ENCODE data around the gene RSAD1. TPM values are rescaled to one million over a fixed set of nuclear protein-coding genes. Genes with fewer than 3 reads are reported as not detected.

The RSAD1 gene
- total RNA-seq, 1 experiment from 2014 or later: 93.9 TPM

DNA sequence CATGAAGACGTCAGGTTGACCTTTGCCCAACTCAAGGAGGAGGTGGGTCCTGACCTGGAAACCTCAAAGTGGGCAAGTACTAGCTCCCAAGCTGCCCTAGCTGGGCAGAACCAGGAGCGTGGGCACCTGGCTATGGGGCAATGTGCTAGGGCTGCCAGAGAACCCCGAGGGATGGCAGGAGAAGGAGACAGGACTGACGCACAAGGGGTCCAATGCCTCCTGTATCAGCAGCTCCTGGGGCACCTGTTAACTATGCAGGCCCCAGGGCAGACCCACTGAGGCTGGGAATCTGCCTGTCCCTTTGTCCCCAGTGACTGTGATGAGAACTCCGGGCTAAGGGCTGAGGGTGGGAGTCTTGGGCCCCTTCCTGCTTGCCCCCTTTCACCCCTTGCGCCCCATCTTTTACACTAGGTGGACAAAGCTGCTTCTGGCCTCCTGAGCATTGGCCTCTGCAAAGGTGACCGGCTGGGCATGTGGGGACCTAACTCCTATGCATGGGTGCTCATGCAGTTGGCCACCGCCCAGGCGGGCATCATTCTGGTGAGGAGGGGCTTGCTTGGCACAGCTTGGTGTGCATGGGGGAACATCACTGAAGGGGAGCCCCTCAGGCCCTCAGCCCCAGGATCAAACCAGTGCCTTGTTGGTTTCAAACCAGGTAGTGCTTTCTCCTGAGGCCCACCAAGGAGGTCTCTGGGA, 17.7 kb upstream of the RSAD1 start:
- intact Hi-C loops (cut with micrococcal nuclease; ENCODE audit: unreplicated experiment): no loop called here
- peaks cover 16% of the 10 kb centered on the region for H3K4me1 ChIP-seq
- ChIA-PET CTCF (no interaction called here), POLR2A (no interaction called here)
- H3K27me3 Mint-ChIP-seq (ENCODE audit: insufficient read depth, unreplicated experiment): no peaks in the 10 kb centered on the region
- no peaks in the 10 kb centered on the region for H3K9me3 Mint-ChIP-seq (ENCODE audit: unreplicated experiment)
- no TSS peak for BruUV-seq (replicated peaks)
- H3K4me1 Mint-ChIP-seq (ENCODE audit: low read depth, unreplicated experiment): peaks cover 18% of the 10 kb centered on the region
- H3K9me3 ChIP-seq: no peaks in the 10 kb centered on the region
- H3K27ac Mint-ChIP-seq (ENCODE audit: unreplicated experiment): no peak overlapping the region
- H3K4me3 Mint-ChIP-seq (ENCODE audit: unreplicated experiment): no peak overlapping the region
- no peak overlapping the region for H3K4me3 ChIP-seq (ENCODE audit: low read depth, low read length)
- peaks cover 1% of the 10 kb centered on the region for H3K36me3 ChIP-seq (ENCODE audit: control insufficient read depth, insufficient read depth, low read length)
- TF ChIP-seq, protein P1, sequence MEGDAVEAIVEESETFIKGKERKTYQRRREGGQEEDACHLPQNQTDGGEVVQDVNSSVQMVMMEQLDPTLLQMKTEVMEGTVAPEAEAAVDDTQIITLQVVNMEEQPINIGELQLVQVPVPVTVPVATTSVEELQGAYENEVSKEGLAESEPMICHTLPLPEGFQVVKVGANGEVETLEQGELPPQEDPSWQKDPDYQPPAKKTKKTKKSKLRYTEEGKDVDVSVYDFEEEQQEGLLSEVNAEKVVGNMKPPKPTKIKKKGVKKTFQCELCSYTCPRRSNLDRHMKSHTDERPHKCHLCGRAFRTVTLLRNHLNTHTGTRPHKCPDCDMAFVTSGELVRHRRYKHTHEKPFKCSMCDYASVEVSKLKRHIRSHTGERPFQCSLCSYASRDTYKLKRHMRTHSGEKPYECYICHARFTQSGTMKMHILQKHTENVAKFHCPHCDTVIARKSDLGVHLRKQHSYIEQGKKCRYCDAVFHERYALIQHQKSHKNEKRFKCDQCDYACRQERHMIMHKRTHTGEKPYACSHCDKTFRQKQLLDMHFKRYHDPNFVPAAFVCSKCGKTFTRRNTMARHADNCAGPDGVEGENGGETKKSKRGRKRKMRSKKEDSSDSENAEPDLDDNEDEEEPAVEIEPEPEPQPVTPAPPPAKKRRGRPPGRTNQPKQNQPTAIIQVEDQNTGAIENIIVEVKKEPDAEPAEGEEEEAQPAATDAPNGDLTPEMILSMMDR (IDR thresholded peaks at IDR 0.05; ENCODE audit: insufficient read depth in 1 of 2, low read depth in 1 of 2, low read length in 1 of 2, severe bottlenecking in 1 of 2, unreplicated experiment in 1 of 2): no peak
- no peak for DNase-seq
- H3K36me3 Mint-ChIP-seq (ENCODE audit: insufficient read depth, unreplicated experiment): peaks cover 27% of the 10 kb centered on the region
- no peaks in the 10 kb centered on the region for H3K27me3 ChIP-seq (replicated peaks; ENCODE audit: control insufficient read depth, insufficient read depth, low read length)

DNA sequence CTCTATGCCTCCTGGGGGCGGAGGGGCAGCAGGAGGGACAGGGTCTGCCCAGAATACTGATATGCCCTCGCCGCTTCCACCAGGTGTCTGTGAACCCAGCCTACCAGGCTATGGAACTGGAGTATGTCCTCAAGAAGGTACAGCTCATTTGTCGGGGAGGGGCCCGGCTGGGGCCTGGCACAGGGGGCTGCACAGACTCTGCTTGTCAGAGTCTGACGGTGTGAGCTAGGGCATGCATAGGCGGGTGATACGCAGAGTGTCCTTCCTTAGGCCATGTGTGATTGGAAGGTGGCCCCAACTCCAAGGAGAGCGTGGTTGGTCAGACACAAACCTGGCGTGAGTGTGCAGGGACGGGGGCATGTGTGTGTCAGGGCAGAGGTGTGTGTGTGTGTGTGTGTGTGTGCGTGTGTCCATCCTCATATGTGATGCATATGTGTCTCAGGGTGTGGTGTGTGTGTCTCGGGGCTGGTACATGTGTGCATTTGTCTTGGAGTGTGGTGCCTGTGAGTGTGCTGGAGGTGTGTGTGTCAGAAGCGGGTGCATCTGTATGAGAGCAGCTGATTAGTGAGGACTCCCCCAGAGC, 17.0 kb upstream of the RSAD1 start:
- H3K27me3 ChIP-seq (replicated peaks; ENCODE audit: control insufficient read depth, insufficient read depth, low read length): no peaks in the 10 kb centered on the region
- Mint-ChIP-seq H3K27ac (ENCODE audit: unreplicated experiment) (no peak overlapping the region), H3K4me3 (ENCODE audit: unreplicated experiment) (no peak overlapping the region), H3K4me1 (ENCODE audit: low read depth, unreplicated experiment) (peaks cover 18% of the 10 kb centered on the region), H3K27me3 (ENCODE audit: insufficient read depth, unreplicated experiment) (no peaks in the 10 kb centered on the region), H3K9me3 (ENCODE audit: unreplicated experiment) (no peaks in the 10 kb centered on the region), H3K36me3 (ENCODE audit: insufficient read depth, unreplicated experiment) (peaks cover 26% of the 10 kb centered on the region)
- no TSS peak for BruUV-seq (replicated peaks)
- no peak overlapping the region for H3K4me3 ChIP-seq (ENCODE audit: low read depth, low read length)
- ChIA-PET POLR2A (no interaction called here), CTCF (no interaction called here)
- H3K4me1 ChIP-seq: peaks cover 16% of the 10 kb centered on the region
- TF ChIP-seq, protein P1 (IDR thresholded peaks at IDR 0.05; ENCODE audit: insufficient read depth in 1 of 2, low read depth in 1 of 2, low read length in 1 of 2, severe bottlenecking in 1 of 2, unreplicated experiment in 1 of 2): no peak
- peaks cover 1% of the 10 kb centered on the region for H3K36me3 ChIP-seq (ENCODE audit: control insufficient read depth, insufficient read depth, low read length)
- intact Hi-C loops (cut with micrococcal nuclease; ENCODE audit: unreplicated experiment): no loop called here
- no peaks in the 10 kb centered on the region for H3K9me3 ChIP-seq
- DNase-seq: no peak

DNA sequence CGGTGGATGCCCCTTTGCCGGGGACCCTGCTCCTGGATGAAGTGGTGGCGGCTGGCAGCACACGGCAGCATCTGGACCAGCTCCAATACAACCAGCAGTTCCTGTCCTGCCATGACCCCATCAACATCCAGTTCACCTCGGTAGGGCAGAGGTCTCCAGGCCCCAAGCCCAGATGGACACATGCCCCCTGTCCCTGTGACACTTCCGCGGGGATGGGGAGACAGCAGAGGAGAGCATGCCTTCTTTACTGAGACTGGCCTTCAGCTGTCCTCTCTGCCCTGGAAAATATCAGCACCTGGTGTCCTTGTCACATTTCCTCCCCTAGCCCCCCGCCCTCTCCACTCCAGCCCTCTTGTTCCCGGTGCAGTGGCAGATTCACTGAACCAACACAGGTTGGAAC, 16.2 kb upstream of the RSAD1 start:
- H3K36me3 Mint-ChIP-seq (ENCODE audit: insufficient read depth, unreplicated experiment): peaks cover 31% of the 10 kb centered on the region
- POLR2A ChIA-PET: interaction anchor here (0.6 kb wide), 1 partner anchor 19 kb away, joined by 4 read pairs; no protein-coding TSS in a partner anchor
- H3K9me3 ChIP-seq: no peaks in the 10 kb centered on the region
- DNase-seq: no peak
- intact Hi-C loops (cut with micrococcal nuclease; ENCODE audit: unreplicated experiment): no loop called here
- H3K9me3 Mint-ChIP-seq (ENCODE audit: unreplicated experiment): no peaks in the 10 kb centered on the region
- H3K36me3 ChIP-seq (ENCODE audit: control insufficient read depth, insufficient read depth, low read length): peaks cover 1% of the 10 kb centered on the region
- no peak overlapping the region for H3K4me3 Mint-ChIP-seq (ENCODE audit: unreplicated experiment)
- CTCF ChIA-PET: no interaction called here
- no peak overlapping the region for H3K27ac Mint-ChIP-seq (ENCODE audit: unreplicated experiment)
- no TSS peak for BruUV-seq (replicated peaks)
- H3K27me3 Mint-ChIP-seq (ENCODE audit: insufficient read depth, unreplicated experiment): no peaks in the 10 kb centered on the region
- H3K27me3 ChIP-seq (replicated peaks; ENCODE audit: control insufficient read depth, insufficient read depth, low read length): no peaks in the 10 kb centered on the region
- peaks cover 18% of the 10 kb centered on the region for H3K4me1 Mint-ChIP-seq (ENCODE audit: low read depth, unreplicated experiment)
- no peak overlapping the region for H3K4me3 ChIP-seq (ENCODE audit: low read depth, low read length)
- peaks cover 16% of the 10 kb centered on the region for H3K4me1 ChIP-seq
- TF ChIP-seq, protein P1 (IDR thresholded peaks at IDR 0.05; ENCODE audit: insufficient read depth in 1 of 2, low read depth in 1 of 2, low read length in 1 of 2, severe bottlenecking in 1 of 2, unreplicated experiment in 1 of 2): no peak

All from Caco-2 (cell line).